Activated T-cell treated with anti-CD3 and anti-CD28 coated beads for 48 hours (primary cell): ENCODE measurements around the gene TMEM88.

Source experiments
- DNase-seq: peaks from one replicate; pipeline ENCODE4 v3.0.0-alpha.2; 2020; ENCODE audit warnings: low read depth

Gene TMEM88

DNA sequence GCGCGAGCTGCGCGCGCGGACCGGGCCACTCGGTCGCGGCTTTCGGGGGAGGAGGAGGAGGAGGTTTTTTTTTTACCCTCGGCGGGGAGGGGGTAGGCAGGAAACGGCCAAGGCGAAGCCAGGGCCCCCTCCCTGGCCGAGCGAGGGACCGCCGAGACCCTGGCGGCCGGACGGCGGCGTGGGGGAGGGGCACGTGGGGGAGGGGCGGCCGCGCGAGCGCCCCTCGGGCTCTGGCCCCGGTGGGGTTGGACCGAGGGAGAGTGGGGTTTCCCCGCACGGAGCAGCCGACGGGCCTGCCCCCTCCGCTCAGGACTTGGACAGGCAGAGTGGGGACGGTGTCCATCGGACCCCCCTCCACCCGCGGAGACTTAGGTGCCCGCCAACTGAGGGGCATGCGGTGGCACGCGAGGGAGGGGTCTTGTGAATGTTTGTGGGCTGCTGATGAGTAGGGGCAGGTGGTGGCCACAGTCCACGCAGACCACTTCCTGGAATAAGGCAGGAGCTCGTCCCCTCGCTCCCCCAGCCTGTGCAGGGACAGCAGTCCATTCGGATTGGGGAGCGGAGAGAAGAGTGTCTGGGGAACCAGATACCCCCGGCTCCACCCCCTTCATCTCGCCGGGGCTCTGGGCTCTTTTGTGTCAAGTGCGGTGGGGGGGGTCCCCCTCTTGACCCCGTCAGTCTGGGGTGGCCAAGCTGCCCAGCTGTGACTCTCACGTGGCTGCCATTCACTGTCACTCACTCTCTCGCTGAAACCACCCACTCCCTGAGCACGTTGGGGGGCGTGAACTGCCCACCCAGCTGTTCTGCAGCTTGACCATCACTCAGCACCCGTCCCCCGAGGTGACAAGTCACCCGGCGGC is 30.7 kb downstream of the TMEM88 start:
- DNase-seq = peak; percentile 43

DNA sequence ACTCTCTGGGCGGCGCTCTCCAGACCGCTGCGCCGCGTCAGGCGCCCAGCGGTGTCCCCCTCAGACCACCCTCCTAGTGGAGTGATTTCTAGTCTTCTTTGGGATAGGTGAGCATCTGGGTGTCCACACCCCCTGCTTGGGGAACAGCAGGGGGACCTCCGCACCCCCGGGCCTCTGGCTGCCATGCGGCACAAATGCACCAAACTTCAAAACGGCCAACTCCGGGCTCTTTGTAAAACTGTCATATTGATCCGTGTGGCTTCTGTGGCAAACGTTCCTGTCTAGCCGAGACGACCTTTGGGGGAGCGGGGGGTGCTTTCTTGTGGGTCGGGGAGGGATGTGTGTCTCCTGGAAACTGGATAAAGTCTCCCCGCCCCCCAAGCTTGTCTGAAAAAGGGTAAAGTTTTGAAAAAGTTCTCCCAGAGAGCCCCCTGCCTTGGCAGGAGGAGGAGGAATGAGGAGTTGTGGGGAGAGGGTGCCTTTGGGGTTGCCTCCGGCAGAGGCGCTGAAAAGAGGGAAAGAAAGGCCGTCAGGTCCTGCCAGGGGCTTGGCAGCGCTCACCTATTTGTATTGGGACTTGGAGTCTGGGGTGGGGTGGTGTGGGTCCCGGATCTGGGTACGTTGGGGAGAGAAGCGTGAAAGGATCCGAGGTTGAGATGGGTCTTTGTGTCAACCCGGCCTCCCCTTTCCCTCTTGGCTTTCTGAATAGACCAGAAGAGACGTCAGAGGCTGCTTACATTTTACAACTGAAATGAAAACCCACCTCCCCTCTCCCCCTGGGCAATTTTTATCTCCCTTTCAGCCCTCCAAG is 31.6 kb downstream of the TMEM88 start:
- DNase-seq = peak; percentile 36

DNA sequence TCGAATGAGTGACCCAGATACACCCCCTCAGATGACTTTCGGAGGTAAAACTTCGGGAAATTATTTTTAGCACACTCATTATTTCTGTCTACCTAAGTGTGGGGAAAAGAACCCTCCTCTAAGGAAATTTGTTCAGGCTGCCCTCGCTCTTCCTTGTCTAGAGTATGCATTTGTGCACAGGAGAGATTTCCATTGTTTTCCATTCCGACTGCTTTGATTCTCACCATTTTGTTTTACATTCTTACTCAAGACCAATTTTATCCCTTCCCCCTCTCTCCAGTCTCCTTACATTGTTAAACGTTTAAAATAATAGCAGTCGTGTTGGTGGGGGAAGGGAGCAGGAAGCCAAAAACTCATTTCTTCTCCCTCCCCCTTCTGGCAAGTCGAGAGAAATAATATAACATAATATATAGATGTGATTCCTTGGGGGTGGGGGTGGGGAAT is 32.2 kb downstream of the TMEM88 start:
- DNase-seq = no peak

DNA sequence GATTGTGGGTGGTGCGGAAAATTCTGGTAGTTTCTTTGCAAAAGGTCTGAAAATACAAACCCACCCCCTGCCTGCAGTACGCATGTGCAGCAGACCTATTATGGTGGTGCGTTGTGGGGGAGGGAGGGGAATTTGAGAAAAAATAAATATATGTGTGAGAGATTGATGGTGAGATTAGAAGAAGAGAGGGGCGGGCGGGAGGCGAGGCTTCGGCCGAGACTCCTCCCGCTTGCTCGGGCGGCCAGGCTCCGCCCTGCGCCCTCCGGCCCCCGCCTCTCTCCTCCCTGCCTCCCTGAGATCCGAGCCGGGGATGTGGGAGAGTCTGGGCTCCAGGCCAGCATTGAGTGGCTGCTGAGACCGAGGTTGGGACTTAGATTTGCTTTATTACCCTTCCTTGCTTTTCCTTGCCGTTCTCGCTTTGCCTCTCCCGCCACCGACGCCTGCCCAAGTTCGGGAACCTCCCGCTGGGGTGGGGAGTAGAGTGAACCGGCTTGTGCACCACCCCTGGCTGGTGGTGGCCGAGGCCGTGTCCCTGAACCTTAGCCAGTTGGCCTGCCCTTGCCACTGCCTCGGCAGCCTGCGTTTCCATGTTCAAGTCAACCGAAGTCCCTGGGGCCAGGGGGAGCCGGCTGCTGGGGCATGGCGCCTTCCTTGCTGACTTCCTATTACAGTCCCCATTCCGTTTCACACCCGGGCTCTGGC is 32.8 kb downstream of the TMEM88 start:
- peak; percentile 80 for DNase-seq

DNA sequence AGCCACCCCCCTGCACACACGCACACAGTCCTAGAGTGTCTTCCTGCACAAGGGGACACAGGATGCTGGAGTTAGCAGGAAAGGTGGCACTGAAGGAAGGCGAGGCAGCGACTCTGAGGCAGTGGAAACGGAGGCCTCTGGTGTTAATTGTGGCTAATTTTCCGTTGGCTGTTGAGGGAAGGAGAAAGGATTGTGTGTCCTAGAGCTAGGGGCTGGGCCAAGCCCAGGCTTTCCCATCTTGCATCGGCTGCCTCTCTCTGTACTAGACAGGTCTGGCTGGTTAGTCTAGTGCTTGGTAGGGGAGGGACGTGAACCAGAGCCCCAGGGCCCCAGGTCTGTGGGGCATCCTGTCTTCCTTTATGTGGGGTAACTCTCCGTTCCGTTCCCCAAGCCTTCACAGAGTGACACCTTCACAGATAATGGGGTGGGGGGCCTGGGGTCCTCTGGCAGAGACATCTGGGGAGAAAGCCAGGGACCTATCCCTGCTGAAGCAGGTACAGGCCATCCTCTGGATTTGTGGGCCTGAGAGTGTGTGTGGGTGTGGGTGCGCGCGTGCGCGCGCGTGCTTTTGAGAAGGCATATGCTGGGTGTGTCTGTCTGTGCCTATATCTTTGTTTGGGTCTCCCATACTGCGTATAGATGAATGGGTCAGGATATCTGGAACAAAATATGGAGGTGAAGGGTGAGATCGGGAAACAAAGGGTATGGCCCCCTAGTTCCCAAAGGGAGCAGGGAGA is 33.5 kb downstream of the TMEM88 start, which contains the start of gene CHD3:
Gene CHD3 (plus strand): TSS at position 606 of the 737 bp plus-strand sequence. CDS start 212 bp downstream, outside the sequence.
- DNase-seq = peak; percentile 61

DNA sequence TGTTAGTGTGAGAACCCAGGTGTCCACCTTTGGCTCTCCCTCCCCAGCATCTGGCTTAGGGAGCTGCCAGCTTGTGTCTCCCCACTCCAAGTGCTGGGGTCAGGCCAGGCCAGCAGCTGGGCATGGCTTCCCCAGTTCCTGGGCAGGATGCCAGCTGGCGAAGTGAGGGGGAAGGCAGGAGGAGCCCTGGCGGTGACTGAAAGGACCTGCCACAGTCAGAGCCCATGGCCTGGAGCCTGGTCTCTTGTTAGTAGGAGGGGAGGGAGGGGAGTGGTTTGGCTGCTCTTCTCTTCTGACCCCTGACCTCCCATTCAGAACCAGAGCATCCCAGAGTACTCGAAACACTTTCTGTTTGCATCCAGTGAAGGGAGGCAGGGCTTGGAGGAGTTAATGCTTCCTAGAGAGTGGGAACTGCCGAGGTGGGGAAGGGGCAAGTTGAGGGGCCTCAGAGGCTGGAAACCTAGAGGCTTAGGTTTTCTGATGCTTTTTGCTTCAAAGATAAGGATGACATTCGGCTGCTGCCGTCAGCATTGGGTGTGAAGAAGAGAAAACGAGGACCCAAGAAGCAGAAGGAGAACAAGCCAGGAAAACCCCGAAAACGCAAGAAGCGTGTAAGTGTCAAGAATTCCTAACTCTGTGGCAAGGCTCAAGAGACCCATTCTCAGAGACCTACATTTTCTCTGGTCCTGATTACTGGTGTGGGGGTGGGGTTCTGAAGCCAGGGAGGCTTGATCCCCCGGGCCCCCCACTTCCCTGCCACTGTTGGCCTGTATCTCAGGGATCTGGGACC is 34.5 kb downstream of the TMEM88 start:
- DNase-seq = peak; percentile 33

DNA sequence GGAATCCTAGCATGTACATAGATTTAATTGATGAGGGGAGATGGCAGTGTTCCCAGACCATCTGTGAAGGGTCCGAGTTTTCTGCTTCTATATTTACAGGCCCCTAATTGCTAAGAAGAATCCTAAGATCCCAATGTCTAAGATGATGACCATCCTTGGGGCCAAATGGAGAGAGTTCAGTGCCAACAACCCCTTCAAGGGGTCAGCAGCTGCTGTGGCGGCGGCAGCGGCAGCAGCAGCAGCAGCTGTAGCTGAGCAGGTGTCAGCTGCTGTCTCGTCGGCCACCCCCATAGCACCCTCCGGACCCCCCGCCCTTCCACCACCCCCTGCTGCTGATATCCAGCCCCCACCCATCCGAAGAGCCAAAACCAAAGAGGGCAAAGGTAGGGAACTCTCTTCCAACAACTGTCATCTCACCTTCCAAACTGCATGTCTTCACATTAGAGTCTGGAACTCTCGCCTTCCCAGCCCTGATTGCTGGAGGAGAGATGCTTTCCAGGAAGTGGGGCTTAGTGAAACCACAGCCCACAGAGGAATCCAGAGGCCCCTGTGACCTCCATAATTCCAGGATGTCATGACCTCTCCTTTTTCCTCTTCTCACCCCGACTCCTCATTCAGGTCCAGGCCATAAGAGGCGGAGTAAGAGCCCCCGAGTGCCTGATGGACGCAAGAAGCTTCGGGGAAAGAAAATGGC is 38.5 kb downstream of the TMEM88 start:
- no peak for DNase-seq

DNA sequence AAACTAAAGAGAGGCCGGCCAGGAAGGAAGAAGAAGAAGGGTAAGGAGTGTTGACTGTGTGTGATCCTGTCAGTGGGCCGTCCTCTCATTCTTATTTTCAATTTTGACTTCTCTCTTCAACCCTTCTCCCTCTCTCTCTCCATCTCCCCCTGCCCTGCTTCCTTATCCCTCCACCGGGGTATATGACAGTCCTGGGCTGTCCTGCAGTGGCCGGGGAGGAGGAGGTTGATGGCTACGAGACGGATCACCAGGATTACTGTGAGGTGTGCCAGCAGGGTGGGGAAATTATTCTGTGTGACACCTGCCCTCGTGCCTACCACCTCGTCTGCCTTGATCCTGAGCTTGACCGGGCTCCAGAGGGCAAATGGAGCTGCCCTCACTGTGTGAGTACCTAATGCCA is 39.4 kb downstream of the TMEM88 start:
- no peak for DNase-seq

DNA sequence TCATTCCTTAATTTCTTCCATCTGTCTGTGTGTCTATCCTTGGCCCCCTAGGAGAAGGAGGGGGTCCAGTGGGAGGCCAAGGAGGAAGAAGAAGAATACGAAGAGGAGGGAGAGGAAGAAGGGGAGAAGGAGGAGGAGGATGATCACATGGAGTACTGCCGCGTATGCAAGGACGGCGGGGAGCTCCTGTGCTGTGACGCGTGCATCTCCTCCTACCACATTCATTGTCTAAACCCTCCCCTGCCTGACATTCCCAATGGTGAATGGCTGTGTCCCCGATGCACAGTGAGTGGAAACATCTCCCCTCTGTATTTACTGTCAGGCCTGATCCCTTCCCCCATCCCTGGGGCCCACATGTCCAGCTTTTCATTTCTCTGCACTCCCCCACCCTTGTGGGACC is 40.0 kb downstream of the TMEM88 start:
- no peak for DNase-seq

DNA sequence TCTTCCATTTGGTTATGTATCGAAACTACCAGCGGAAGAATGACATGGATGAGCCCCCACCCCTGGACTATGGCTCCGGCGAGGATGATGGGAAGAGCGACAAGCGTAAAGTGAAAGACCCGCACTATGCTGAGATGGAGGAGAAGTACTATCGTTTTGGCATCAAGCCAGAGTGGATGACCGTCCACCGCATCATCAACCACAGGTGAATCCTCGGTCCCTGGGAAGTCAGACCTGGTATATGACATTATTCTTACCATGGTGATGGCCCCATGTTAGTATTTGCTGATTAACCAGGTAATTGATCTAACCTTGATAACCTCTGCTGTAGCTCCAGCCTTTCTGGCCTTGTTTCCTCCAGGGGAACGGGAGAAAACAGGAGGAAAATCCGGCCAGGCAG is 42.2 kb downstream of the TMEM88 start:
- DNase-seq = no peak

DNA sequence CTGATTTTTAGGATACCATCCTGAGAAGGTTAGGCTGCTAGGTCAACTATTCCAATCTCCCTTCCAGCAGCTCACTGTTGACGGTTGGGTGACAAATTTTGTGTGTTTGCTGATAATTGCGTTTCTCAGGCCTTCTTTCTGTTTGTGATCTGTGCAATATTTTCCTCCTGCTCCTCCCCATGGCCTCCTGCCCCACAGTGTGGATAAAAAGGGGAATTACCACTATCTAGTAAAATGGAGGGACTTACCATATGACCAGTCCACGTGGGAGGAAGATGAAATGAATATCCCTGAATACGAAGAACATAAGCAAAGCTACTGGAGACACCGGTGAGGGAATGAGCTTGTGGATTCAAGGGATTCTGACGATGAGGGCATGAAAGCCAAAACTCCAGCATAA is 42.9 kb downstream of the TMEM88 start:
- DNase-seq = no peak

DNA sequence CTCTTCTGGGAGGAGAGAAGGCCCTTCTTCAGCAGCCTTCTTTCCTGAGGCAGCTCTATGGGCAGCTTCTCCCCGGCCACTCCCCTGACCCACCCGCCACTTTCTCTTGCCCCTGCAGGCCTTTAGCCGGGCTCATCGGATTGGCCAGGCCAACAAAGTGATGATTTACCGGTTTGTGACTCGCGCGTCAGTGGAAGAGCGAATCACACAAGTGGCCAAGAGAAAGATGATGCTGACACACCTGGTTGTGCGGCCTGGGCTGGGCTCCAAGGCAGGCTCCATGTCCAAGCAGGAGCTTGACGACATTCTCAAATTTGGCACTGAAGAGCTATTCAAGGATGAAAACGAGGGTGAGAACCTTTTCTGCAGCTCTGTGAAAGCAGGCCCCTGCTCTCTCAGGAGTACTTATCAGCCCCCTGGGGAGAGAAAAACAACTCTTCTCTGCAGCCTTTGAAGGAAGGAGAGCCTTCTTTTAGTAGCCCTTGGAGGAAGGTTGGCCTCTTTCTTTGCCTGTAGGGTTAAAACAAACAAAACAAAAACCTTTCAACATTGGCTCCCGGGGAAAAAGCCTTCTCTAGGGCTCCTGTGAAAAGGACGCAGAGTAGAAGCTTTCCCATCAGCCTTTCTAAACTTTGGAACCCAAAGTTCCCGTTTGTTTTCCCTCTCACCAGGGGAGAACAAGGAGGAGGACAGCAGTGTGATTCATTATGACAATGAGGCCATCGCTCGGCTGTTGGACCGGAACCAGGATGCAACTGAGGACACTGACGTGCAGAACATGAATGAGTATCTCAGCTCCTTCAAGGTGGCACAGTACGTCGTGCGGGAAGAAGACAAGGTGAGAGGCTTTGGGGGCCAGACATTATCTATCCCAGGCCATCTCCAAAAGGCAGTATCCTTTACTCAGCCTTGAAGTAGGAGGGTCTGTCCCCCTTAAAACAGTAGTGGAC is 48.6 kb downstream of the TMEM88 start:
- no peak for DNase-seq
